Neural cell (in vitro differentiated cells): Measurements from ENCODE around the gene ADAMTS2. TPM values are rescaled to one million over a fixed set of nuclear protein-coding genes. Genes with fewer than 3 reads are reported as not detected.

ENCODE experiments used
- H2AFZ ChIP-seq: fragments of 200-600, 300-800 bp; sonication (generic), shearing (Covaris generic); 2 replicates; pipeline ENCODE4 v1.6.0; 2014; ENCODE audit warnings: low read depth, mild to moderate bottlenecking, antibody characterized with exemption, low read length, moderate library complexity
- H3F3A ChIP-seq: fragments of 200-600 bp; shearing (Covaris generic); 2 replicates; pipeline ENCODE4 v1.6.1; 2016; ENCODE audit warnings: mild to moderate bottlenecking, moderate library complexity, mixed read lengths, antibody characterized with exemption, low read length; ENCODE audit not compliant: insufficient read depth, poor library complexity, severe bottlenecking
- H3K27ac ChIP-seq: fragments of 200-600, 300-800 bp; sonication (generic), shearing (Covaris generic); 2 replicates; pipeline ENCODE4 v1.5.1; 2014; ENCODE audit warnings: mild to moderate bottlenecking, low read length, moderate library complexity
- H3K27me3 ChIP-seq: fragments of 300-800, 200-600 bp; sonication (generic), shearing (Covaris generic); 2 replicates; pipeline ENCODE4 v1.6.0; 2014; ENCODE audit warnings: mild to moderate bottlenecking, low read depth, low read length, moderate library complexity; ENCODE audit not compliant: insufficient read depth
- H3K36me3 ChIP-seq: fragments of 300-800, 200-600 bp; sonication (generic), shearing (Covaris generic); 2 replicates; pipeline ENCODE4 v1.5.1; 2014; ENCODE audit warnings: mild to moderate bottlenecking, antibody characterized with exemption, low read length, moderate library complexity; ENCODE audit not compliant: insufficient read depth
- H3K4me2 ChIP-seq: fragments of 300-800, 200-600 bp; sonication (generic), shearing (Covaris generic); 2 replicates; pipeline ENCODE4 v1.6.0; 2014; ENCODE audit warnings: mild to moderate bottlenecking, low read length
- H3K4me3 ChIP-seq: fragments of 300-800, 200-600 bp; sonication (generic), shearing (Covaris generic); 2 replicates; pipeline ENCODE4 v1.5.1; 2014; ENCODE audit warnings: mild to moderate bottlenecking, low read length, moderate library complexity
- H3K79me2 ChIP-seq: fragments of 200-600 bp; shearing (Covaris generic); replicated peaks from 2 replicates; pipeline ENCODE4 v1.6.0; 2014; ENCODE audit warnings: mild to moderate bottlenecking, low read length, moderate library complexity; ENCODE audit not compliant: insufficient read depth
- H3K9ac ChIP-seq: fragments of 300-800, 200-600 bp; sonication (generic), shearing (Covaris generic); 2 replicates; pipeline ENCODE4 v1.6.1; 2016; ENCODE audit warnings: mild to moderate bottlenecking, low read length, mixed read lengths
- H3K9me2 ChIP-seq: fragments of 200-600 bp; shearing (Covaris generic); 2 replicates; pipeline ENCODE4 v1.6.1; 2016; ENCODE audit warnings: mild to moderate bottlenecking, low read length, mixed read lengths; ENCODE audit not compliant: insufficient read depth
- H3K9me3 ChIP-seq: fragments of 200-600, 300-800 bp; sonication (generic), shearing (Covaris generic); 2 replicates; pipeline ENCODE4 v1.6.1; 2016; ENCODE audit warnings: mild to moderate bottlenecking, mixed run types, low read length, moderate library complexity, mixed read lengths
- H4K20me1 ChIP-seq: fragments of 200-600 bp; shearing (Covaris generic); 2 replicates; pipeline ENCODE4 v1.6.1; 2016; ENCODE audit warnings: mild to moderate bottlenecking, mixed run types; ENCODE audit not compliant: insufficient read depth
- CTCF ChIP-seq: fragments of 450-650 bp; IDR thresholded peaks from 2 replicates; pipeline ENCODE4 v1.5.1; 2014; ENCODE audit warnings: antibody characterized with exemption, mild to moderate bottlenecking, moderate library complexity; ENCODE audit not compliant: poor library complexity, severe bottlenecking
- EP300 ChIP-seq: fragments of 450-650 bp; conservative IDR thresholded peaks from 2 replicates; pipeline ENCODE4 v1.6.1; 2014; ENCODE audit warnings: antibody characterized with exemption, mild to moderate bottlenecking, moderate library complexity; ENCODE audit not compliant: poor library complexity, severe bottlenecking
- EZH2 ChIP-seq: fragments of 200-600, 300-800 bp; shearing (Covaris generic), sonication (generic); IDR thresholded peaks from 2 replicates; pipeline ENCODE4 v1.6.1; 2014; ENCODE audit warnings: antibody characterized with exemption, low read length, borderline replicate concordance, mild to moderate bottlenecking; ENCODE audit not compliant: insufficient read depth, poor library complexity, severe bottlenecking
- MXI1 ChIP-seq: fragments of 450-650 bp; conservative IDR thresholded peaks from 2 replicates; pipeline ENCODE4 v1.6.1; 2014; ENCODE audit warnings: antibody characterized with exemption, mild to moderate bottlenecking; ENCODE audit not compliant: poor library complexity, severe bottlenecking
- POLR2AphosphoS5 ChIP-seq: IDR thresholded peaks from 2 replicates; pipeline ENCODE4 v1.6.1; 2012
- RAD21 ChIP-seq: fragments of 450-650 bp; conservative IDR thresholded peaks from 2 replicates; pipeline ENCODE4 v1.6.1; 2014; ENCODE audit warnings: antibody characterized with exemption, mild to moderate bottlenecking, moderate library complexity
- REST ChIP-seq: IDR thresholded peaks from 2 replicates; pipeline ENCODE4 v1.6.1; 2012; ENCODE audit warnings: borderline replicate concordance
- SMC3 ChIP-seq: fragments of 450-650 bp; conservative IDR thresholded peaks from 2 replicates; pipeline ENCODE4 v1.6.1; 2014; ENCODE audit warnings: antibody characterized with exemption, mild to moderate bottlenecking, moderate library complexity; ENCODE audit not compliant: poor library complexity
- TAF1 ChIP-seq: IDR thresholded peaks from 2 replicates; pipeline ENCODE4 v1.6.1; 2012; ENCODE audit warnings: low read depth
- polyA plus RNA-seq: library from polyadenylated mRNA; depleted of rRNA; stranded (reverse); fragments of >200 nt; gene quantifications from 2 replicates; pipeline ENCODE4 v1.2.3, GENCODE V29; 2014

The ADAMTS2 gene
- polyA plus RNA-seq, 1 donor from 2014 or later = 0.61 TPM

GRCh38 chr5:179261301-179262125, 83.7 kb downstream of the ADAMTS2 start:
- Histone ChIP-seq H2AFZ (no peak overlapping the region), H3K36me3 (no peaks in the 10 kb centered on the region), H3K9ac (no peak overlapping the region), H3K27me3 (no peaks in the 10 kb centered on the region), H3K9me2 (no peaks in the 10 kb centered on the region), H3F3A (no peaks in the 10 kb centered on the region), H3K79me2 (no peaks in the 10 kb centered on the region), H3K27ac (no peak overlapping the region), H3K4me2 (no peak overlapping the region), H3K9me3 (no peaks in the 10 kb centered on the region), H3K4me3 (no peak overlapping the region), H4K20me1 (no peaks in the 10 kb centered on the region)
- TF ChIP-seq POLR2AphosphoS5 (no peak), RAD21 (no peak), CTCF (no peak), EP300 (no peak), MXI1 (no peak), TAF1 (no peak), EZH2 (no peak), REST (no peak), SMC3 (no peak)

- no peaks in the 10 kb centered on the region for H4K20me1 ChIP-seq
- no peak overlapping the region for H3K4me2 ChIP-seq
- no peaks in the 10 kb centered on the region for H3K79me2 ChIP-seq
- H3K27ac ChIP-seq = no peak overlapping the region
- H3K9me2 ChIP-seq = no peaks in the 10 kb centered on the region
- H2AFZ ChIP-seq = no peak overlapping the region
- H3K9ac ChIP-seq = no peak overlapping the region
- H3K9me3 ChIP-seq = no peaks in the 10 kb centered on the region
- no peaks in the 10 kb centered on the region for H3F3A ChIP-seq
- TF ChIP-seq SMC3 (no peak), MXI1 (no peak), EZH2 (no peak), REST (no peak), CTCF (no peak)
- H3K36me3 ChIP-seq = no peaks in the 10 kb centered on the region
- H3K27me3 ChIP-seq = no peaks in the 10 kb centered on the region
- H3K4me3 ChIP-seq = no peak overlapping the region
Measured at GRCh38 chr5:179260324-179261070, 84.8 kb downstream of the ADAMTS2 start.
